SW480 (cell line): ENCODE measurements around the gene TEX55.
"Not testable (repeated sequence)": the region's sequence is repeated elsewhere in the genome, so short reads cannot be mapped to it uniquely, and the experiment has no call there.

Source experiments
- DNase-seq: peaks from one replicate; pipeline ENCODE4 v3.0.0-alpha.2; 2016; ENCODE audit warnings: low spot score

The TEX55 gene

DNA sequence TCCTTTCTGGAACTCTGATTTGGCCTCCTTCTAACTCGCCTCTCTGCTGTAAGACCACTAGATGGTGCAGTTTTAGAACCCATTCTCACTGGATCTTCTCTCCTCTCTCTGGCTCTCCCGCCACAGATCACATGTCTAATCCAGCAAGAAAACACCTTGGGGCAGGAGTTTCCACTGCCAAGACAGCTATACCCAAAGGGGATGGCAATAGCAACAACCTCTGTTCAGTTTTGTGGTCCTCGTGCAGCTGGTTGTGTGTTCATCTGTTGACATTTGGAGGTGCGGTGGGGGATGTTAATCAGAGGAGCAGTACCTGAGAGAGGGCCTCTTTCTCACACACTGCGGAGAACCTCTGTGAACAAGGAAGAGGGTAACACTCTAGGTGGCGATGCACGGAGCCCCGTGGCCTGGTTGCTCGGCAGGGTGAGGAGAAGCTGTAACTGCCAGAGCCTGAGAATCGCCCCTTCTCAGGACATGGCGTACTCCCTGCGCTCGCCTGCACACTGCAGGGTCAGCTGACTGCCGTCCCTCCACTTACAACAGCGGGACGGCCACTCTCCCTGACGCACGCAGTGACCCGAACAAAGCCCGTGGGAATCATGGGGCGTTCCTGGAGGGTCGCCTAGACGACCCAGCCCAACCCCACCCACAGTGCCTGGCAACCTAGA lies at the start of gene TEX55:
Gene TEX55, plus strand, starts transcription at position 666 of the 668 bp plus-strand sequence. CDS start 25 bp downstream, outside the sequence.
- peak; percentile 41 for DNase-seq

DNA sequence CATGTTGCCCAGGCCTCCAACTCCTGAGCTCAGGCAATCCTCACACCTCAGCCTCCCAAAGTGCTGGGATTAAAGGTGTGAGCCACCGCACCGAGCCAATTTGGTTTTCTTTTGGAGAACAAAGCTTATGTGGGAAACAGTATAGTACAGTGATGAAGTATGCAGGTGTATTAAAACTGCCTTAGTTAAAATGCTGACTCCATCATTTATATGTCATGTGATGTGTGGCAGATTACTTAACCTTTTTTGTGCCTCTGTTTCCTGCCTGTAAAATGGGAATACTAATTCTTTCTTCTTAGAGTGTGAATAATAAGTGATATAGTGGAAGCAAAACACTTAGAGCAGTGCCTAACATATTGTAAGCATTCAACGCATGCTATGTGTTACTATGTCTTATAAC lies 48.0 kb upstream of the TEX55 start:
- DNase-seq = no peak

- peak; percentile 5 for DNase-seq
These were observed 47.2 kb upstream of the TEX55 start for GRCh38 chr3:119098619-119099222.

DNA sequence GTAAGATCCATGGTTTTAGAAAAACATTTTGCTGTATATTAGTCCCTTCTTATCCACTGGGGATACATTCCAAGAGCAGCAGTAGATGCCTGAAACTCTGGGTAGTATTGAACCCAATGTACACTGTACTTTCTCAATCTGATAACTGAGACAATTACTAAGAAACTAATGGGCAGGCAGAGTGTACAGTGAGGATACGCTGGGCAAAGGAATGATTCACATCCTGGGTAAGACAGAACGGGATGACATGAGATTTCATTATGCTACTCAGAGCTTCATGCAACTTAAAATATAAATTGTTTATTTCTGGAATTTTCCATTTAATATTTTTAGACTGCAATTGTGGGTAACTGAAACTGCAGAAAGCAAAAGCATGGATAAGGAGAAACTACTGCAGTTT lies 46.2 kb upstream of the TEX55 start:
- no peak for DNase-seq

GRCh38 chr3:119104031-119104430 lies 41.9 kb upstream of the TEX55 start:
- DNase-seq = no peak

GRCh38 chr3:119118330-119118729 lies 27.6 kb upstream of the TEX55 start:
- DNase-seq = not testable (repeated sequence)

GRCh38 chr3:119120480-119120879 lies 25.5 kb upstream of the TEX55 start:
- DNase-seq = no peak

DNA sequence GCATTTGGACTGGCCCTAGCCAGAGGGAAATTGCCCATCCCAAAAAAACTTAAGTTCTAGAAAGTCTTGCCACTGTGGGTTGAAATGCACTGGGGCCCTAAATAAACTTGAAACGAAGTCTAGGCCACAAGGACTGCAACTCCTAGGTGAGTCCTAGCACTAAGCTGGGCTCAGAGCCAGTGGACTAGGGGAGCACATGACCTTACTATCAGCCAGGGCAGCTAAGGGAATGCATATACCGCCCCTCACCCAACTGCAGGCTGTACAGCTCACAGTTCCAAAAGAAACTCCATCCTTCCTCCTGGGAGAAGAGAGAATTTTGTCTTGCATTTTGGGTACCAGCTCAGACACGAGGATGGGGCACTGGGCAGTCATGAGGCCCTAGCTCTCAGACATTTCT lies 23.6 kb upstream of the TEX55 start:
- no peak for DNase-seq

GRCh38 chr3:119125342-119125741 lies 20.6 kb upstream of the TEX55 start:
- DNase-seq = no peak

GRCh38 chr3:119125742-119126504 lies 20.0 kb upstream of the TEX55 start:
- no peak for DNase-seq

GRCh38 chr3:119130291-119130690 lies 15.7 kb upstream of the TEX55 start:
- not testable (repeated sequence) for DNase-seq

DNA sequence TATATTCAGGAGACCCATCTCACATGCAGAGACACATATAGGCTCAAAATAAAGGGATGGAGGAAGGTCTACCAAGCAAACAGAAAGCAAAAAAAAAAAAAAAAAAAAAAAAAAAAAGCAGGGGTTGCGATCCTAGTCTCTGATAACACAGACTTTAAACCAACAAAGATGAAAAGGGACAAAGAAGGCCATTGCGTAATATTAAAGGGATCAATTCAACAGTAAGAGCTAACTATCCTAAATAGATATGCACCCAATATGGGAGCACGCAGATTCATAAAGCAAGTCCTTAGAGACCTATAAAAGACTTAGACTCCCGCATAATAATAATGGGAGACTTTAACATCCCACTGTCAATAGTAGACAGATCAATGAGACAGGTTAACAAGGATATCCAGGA lies 13.7 kb upstream of the TEX55 start:
- DNase-seq = not testable (repeated sequence)

DNA sequence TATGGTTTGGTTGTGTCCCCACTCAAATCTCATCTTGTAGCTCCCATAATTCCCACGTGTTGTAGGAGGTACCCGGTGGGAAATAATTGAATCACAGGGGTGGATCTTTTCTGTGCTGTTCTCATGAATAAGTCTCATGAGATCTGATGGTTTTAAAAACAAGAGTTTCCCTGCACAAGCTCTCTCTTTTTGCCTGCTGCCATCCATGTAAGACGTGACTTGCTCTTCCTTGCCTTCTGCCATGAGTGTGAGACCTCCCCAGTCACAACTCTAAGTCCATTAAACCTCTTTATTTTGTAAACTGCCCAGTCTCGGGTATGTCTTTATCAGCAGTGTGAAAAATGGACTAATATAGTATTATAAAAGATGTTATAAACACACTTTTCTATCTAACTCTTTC lies 6.6 kb upstream of the TEX55 start:
- DNase-seq = not testable (repeated sequence)

- DNase-seq = no peak
These were observed 5.5 kb upstream of the TEX55 start for GRCh38 chr3:119140466-119140865.

DNA sequence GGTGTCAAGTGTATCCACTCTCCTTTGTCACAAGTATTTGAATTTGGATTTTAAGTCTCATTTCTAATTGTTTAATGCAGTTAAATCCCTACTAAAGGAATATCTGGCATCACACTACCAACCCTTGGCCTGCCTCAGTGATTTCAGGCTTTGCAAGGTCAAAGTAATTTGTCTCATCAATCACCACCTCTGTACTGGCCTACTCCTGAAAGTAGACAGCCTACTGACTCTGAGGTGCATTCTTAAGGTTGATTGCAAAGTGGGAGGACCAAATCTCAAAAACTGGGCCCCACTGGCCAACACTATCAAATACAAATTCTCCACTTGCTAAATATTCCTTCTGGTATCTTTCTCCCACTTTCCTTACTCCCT lies 851 bp upstream of the TEX55 start:
- DNase-seq = no peak

- DNase-seq = no peak
These were observed 812 bp downstream of the TEX55 start for GRCh38 chr3:119146578-119147375.

DNA sequence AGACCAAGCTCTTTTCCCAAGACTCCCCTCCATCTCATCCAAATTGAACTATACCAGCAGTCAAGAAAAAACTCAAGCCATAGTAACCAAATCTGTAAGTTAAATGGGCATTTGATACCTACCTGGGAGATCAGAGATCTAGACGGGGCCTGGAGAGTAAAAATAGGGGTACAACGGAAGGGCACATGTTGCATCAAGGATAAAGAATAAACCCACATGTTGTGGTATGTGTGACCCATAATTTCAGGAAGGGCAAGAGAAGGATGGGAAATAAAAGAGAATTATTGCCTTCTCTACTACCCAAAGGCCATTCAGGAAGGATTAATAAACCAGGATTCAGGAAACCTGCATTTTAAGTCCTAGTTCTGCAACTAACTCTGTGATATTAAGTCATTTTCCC lies 1.5 kb downstream of the TEX55 start:
- no peak for DNase-seq

- DNase-seq = no peak
These were observed 2.7 kb downstream of the TEX55 start for GRCh38 chr3:119148493-119149180.

GRCh38 chr3:119149484-119149883 lies 3.5 kb downstream of the TEX55 start:
- no peak for DNase-seq

GRCh38 chr3:119156868-119157267 lies 10.9 kb downstream of the TEX55 start:
- no peak for DNase-seq

GRCh38 chr3:119157971-119158370 lies 12.0 kb downstream of the TEX55 start:
- DNase-seq = no peak

DNA sequence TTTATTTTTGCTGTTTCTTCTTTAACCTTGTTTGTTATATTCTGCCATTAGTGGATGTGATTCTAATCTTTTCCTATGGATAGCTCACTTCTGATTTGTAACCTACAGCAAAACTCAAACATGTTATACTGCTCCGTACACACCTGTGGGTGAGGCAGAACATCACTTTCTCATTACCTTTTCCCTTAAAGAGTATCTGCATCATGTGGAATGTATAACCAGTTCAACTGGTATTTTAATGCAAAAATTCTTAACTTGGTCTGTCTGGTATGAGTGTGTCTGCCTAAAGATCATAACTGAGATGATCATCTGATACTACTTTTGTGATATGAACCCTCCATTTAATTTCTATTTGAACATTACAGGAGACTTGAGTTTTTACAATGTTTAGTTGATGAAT lies 14.4 kb downstream of the TEX55 start:
- DNase-seq = no peak
